A673 (cell line): ENCODE measurements around the gene GOLM1.

Experiments
- EZH2 ChIP-seq: fragments of 200-600 bp; sonication (generic); IDR thresholded peaks from 2 replicates; pipeline ENCODE4 v1.6.1; 2017; ENCODE audit warnings: borderline replicate concordance, low read depth, mild to moderate bottlenecking, mixed read lengths, antibody characterized with exemption, low read length; ENCODE audit not compliant: poor library complexity, severe bottlenecking
- TF ChIP-seq, protein P1 (sequence below): fragments of 300-800, 200-600 bp; sonication (generic); conservative IDR thresholded peaks from 2 replicates; pipeline ENCODE4 v1.5.1; 2017; ENCODE audit warnings: low read depth, mild to moderate bottlenecking, antibody characterized with exemption, low read length, moderate library complexity, mixed read lengths

DNA sequence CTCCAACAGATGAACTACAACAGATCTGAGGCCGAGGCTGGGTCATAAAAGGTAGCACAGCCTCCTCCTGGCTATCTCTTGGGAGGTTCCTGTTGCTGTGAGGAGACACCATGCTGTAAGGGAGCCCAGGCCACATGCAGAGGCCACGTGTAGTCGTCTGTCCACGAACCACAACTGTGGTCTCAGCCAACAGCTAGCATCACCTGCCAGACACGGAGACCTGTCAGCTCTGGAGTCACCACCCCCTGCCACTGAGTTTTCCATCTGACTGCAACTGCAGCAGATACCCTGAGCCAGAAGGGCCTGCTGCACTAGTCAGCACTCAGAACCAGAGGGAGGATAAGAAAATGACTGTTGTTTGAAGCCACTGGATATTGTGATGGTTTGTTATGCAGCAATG, 12.7 kb upstream of the GOLM1 start:
- TF ChIP-seq, protein P1, sequence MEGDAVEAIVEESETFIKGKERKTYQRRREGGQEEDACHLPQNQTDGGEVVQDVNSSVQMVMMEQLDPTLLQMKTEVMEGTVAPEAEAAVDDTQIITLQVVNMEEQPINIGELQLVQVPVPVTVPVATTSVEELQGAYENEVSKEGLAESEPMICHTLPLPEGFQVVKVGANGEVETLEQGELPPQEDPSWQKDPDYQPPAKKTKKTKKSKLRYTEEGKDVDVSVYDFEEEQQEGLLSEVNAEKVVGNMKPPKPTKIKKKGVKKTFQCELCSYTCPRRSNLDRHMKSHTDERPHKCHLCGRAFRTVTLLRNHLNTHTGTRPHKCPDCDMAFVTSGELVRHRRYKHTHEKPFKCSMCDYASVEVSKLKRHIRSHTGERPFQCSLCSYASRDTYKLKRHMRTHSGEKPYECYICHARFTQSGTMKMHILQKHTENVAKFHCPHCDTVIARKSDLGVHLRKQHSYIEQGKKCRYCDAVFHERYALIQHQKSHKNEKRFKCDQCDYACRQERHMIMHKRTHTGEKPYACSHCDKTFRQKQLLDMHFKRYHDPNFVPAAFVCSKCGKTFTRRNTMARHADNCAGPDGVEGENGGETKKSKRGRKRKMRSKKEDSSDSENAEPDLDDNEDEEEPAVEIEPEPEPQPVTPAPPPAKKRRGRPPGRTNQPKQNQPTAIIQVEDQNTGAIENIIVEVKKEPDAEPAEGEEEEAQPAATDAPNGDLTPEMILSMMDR = no peak
- no peak for TF ChIP-seq EZH2
